ENCODE measurements around the gene ZNF845.

ZNF845 gene

GRCh38 chr19:53374288-53374687 is 40.7 kb downstream of the ZNF845 start:
- H3K27ac ChIP-seq, result no peak overlapping the region
- peaks cover 5% of the 10 kb centered on the region for H3K36me3 ChIP-seq (replicated peaks)
- no peaks in the 10 kb centered on the region for H3K27me3 ChIP-seq (replicated peaks)
- H3K4me3 ChIP-seq (ENCODE audit: low read depth, low read length), result no peak overlapping the region
- TF ChIP-seq, protein P1, sequence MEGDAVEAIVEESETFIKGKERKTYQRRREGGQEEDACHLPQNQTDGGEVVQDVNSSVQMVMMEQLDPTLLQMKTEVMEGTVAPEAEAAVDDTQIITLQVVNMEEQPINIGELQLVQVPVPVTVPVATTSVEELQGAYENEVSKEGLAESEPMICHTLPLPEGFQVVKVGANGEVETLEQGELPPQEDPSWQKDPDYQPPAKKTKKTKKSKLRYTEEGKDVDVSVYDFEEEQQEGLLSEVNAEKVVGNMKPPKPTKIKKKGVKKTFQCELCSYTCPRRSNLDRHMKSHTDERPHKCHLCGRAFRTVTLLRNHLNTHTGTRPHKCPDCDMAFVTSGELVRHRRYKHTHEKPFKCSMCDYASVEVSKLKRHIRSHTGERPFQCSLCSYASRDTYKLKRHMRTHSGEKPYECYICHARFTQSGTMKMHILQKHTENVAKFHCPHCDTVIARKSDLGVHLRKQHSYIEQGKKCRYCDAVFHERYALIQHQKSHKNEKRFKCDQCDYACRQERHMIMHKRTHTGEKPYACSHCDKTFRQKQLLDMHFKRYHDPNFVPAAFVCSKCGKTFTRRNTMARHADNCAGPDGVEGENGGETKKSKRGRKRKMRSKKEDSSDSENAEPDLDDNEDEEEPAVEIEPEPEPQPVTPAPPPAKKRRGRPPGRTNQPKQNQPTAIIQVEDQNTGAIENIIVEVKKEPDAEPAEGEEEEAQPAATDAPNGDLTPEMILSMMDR (IDR thresholded peaks at IDR 0.05; ENCODE audit: low read depth, low read length, missing control alignments), result no peak
- in situ Hi-C loops (cut with HindIII; ENCODE audit: low pct_ligation_motif_present, low sequenced_read_pairs), result no loop called here
- DNase-seq, result no peak

GRCh38 chr19:53374743-53375142 is 41.2 kb downstream of the ZNF845 start:
- no peak for DNase-seq
- no peak overlapping the region for H3K27ac ChIP-seq
- TF ChIP-seq, protein P1 (IDR thresholded peaks at IDR 0.05; ENCODE audit: low read depth, low read length, missing control alignments), result no peak
- H3K36me3 ChIP-seq (replicated peaks), result peaks cover 5% of the 10 kb centered on the region
- H3K4me3 ChIP-seq (ENCODE audit: low read depth, low read length), result no peak overlapping the region
- no peaks in the 10 kb centered on the region for H3K27me3 ChIP-seq (replicated peaks)
- in situ Hi-C loops (cut with HindIII; ENCODE audit: low pct_ligation_motif_present, low sequenced_read_pairs), result no loop called here

DNA sequence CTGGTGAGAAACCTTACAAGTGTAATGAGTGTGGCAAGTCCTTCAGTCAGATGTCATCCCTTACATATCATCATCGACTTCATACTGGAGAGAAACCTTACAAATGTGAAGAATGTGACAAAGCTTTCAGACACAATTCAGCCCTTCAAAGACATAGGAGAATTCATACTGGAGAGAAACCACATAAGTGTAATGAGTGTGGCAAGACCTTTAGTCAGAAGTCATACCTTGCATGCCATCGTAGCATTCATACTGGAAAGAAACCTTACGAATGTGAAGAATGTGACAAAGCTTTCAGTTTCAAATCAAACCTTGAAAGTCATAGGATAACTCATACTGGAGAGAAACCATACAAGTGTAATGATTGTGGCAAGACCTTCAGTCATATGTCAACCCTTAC is 47.8 kb downstream of the ZNF845 start:
- Histone ChIP-seq H3K4me3 (ENCODE audit: low read depth, low read length) (no peak overlapping the region), H3K36me3 (replicated peaks) (peaks cover 9% of the 10 kb centered on the region), H3K27ac (no peak overlapping the region), H3K27me3 (replicated peaks) (no peaks in the 10 kb centered on the region)
- no peak for DNase-seq
- TF ChIP-seq, protein P1 (IDR thresholded peaks at IDR 0.05; ENCODE audit: low read depth, low read length, missing control alignments), result no peak
- in situ Hi-C loops (cut with HindIII; ENCODE audit: low pct_ligation_motif_present, low sequenced_read_pairs), result no loop called here

GRCh38 chr19:53388168-53388567 is 54.6 kb downstream of the ZNF845 start:
- in situ Hi-C loops (cut with HindIII; ENCODE audit: low pct_ligation_motif_present, low sequenced_read_pairs), result no loop called here
- peak; percentile 11 for DNase-seq
- no peaks in the 10 kb centered on the region for H3K36me3 ChIP-seq (replicated peaks)
- no peak overlapping the region for H3K27ac ChIP-seq
- no peaks in the 10 kb centered on the region for H3K27me3 ChIP-seq (replicated peaks)
- TF ChIP-seq, protein P1 (IDR thresholded peaks at IDR 0.05; ENCODE audit: low read depth, low read length, missing control alignments), result no peak
- no peak overlapping the region for H3K4me3 ChIP-seq (ENCODE audit: low read depth, low read length)

DNA sequence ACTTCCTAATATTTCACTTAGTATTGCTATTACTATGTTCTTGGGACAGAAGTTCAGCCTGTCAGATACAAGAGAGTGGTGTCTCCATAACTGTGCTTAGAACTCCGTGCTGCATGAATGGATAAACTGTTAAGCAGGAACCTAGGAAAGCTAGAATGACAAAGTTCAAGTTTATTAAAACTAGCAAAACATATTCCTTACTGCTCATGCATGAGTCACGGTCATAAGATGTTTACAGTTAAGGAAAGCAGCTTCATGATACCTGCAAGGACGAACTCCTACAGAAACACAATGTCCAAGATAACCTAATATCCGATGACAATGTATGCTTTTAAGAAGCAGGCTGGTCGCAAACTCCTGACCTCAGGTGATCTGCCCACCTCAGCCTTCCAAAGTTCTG is 55.4 kb downstream of the ZNF845 start:
- in situ Hi-C loops (cut with HindIII; ENCODE audit: low pct_ligation_motif_present, low sequenced_read_pairs), result no loop called here
- DNase-seq, result no peak

DNA sequence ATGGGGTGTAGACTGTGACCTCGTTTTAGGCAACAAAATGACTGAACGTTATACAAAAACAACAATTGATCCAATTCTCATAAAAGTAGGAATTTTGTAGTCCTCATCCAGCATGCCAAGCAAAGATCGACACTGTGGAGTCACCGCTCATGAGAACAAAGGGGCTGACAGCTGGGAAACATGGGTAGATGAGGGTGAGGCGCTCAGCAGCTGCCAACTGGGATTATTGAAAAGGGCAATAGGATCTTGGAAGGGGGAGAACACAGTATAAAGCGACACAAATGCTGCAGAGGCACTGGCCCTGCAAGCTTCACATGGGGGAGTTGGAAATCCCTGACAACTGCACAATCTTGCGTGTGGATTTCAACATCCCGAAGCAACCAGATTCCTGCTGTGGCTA is 56.0 kb downstream of the ZNF845 start:
- no peak overlapping the region for H3K4me3 ChIP-seq (ENCODE audit: low read depth, low read length)
- TF ChIP-seq, protein P1 (IDR thresholded peaks at IDR 0.05; ENCODE audit: low read depth, low read length, missing control alignments), result no peak
- in situ Hi-C loops (cut with HindIII; ENCODE audit: low pct_ligation_motif_present, low sequenced_read_pairs), result no loop called here
- H3K27me3 ChIP-seq (replicated peaks), result no peaks in the 10 kb centered on the region
- DNase-seq, result no peak
- no peaks in the 10 kb centered on the region for H3K36me3 ChIP-seq (replicated peaks)
- no peak overlapping the region for H3K27ac ChIP-seq

More for the DNA sequence above, 55.4 kb downstream of the ZNF845 start:
- H3K4me3 ChIP-seq (ENCODE audit: low read depth, low read length), result no peak overlapping the region
- H3K27me3 ChIP-seq (replicated peaks), result no peaks in the 10 kb centered on the region
- H3K36me3 ChIP-seq (replicated peaks), result no peaks in the 10 kb centered on the region
- H3K27ac ChIP-seq, result no peak overlapping the region
- TF ChIP-seq, protein P1 (IDR thresholded peaks at IDR 0.05; ENCODE audit: low read depth, low read length, missing control alignments), result no peak

All from brain microvascular endothelial cell (primary cell).